GF-D8 (cell line): ENCODE data around the gene CHCHD6.

Experiments used
- DNase-seq: peaks from one replicate; lab custom pipeline; 2025; lab: John Stamatoyannopoulos, UW

Gene CHCHD6

DNA sequence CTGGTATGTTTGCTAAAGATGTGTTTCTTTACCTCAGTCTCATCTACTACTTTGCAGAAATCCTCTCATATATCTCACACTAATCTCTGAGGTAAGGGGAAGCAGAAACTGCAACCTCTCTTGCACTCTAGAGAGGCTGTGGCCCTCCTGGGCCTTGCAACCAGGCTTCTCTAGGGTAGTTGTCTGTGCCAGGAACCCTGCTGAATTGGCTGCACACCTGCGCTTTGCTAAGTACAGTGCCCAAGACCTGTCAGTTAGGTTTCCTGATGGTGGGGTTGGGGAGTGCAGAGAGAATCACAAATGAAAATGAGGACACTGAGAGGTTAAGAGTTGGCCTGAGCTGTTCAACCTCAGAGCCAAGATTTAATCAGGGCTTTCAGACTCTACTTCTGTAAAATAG is 161.7 kb downstream of the CHCHD6 start:
- DNase-seq = no peak

DNA sequence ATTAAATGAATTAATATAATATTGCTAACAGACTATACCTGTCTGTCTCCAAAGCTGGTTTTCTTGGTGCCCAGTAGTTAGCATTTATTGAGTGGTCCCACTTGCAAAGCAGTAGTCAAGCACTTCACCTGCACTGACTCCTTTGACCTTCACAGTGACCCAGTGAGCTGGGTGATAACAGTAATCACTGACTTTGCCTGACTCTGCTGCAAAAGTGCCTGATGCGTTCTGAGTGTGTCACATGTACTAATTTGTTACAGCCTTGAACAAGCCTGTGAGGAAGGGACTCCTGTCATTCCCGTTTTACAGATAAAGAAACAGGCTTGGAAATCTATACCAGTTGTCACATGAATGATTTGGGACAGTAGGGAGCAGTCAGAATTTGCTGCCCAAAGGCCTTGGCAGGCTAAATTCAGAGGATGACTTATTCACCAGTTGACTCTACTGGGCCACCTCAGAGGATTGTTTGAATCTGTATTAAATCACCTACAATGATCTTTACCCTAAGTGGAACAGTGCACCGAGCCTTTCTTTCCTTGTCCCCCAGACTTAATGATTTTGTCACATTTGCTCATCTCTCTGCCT is 162.2 kb downstream of the CHCHD6 start:
- DNase-seq = no peak

DNA sequence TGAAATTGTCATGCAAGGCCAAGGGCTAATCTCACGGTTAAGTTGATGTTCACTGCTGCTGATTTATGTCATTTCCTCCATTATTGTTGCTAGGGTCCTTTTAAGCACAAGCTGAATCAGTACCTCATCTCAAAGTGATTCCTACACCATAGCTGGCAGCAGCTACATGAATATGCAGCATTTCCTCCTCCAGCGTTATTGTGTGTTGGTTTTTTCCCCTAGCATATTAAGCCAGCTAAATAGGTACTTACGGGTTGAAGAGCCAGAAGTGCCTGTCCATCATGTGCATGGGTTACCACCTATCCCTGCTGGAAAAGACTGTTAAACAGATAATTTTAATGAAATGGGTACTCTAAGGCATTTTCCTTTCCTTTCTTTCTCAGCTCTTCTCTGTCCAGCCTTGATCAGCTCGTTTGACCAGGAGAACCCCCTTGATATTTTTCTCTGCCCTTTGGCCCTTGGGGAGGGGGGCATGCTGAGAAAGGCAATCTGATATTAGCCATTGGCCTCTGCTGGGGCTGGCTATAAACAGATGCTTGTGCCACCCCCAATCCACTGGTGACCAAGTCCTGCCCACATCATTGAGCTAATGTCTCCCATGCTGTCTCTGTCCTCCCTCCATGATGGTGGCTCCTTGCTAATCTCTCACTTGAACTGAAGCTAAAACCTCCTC is 163.3 kb downstream of the CHCHD6 start:
- DNase-seq = no peak

GRCh38 chr3:126867863-126868200 is 163.8 kb downstream of the CHCHD6 start:
- no peak for DNase-seq

DNA sequence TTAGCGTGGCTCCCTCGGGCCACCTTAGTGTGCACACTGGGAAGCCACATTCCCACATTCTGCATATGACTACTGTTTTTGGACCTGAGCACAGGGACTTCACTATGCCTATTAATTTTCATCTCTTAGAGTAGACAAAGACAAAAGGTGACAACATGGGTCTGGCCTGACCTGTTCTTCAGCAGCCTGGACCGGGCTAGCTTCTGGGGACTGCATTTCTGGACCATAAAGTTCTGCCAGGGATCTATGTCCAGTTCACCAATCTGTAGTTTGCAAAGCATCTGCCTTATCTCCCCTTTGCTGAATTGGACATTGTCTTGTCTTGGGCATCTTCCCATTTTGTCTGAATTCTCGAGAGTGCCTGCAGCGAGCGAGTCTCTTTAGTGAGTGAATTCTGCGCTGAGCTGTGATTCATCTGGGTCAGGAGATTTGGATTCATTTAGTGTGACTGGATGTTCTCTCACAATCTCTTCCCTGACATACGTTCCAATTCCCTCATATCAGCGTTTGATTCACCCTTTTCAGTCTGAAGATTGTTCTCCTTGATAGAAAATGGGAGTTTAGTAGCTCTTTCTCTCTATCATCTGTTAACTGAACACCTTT is 166.7 kb downstream of the CHCHD6 start:
- no peak for DNase-seq

- DNase-seq = no peak
Observed at GRCh38 chr3:126872701-126873342, 168.8 kb downstream of the CHCHD6 start.

- DNase-seq = no peak
Observed at GRCh38 chr3:126873416-126873815, 169.4 kb downstream of the CHCHD6 start.

GRCh38 chr3:126878664-126879063 is 174.6 kb downstream of the CHCHD6 start:
- no peak for DNase-seq

GRCh38 chr3:126880901-126881300 is 176.9 kb downstream of the CHCHD6 start:
- DNase-seq = no peak

GRCh38 chr3:126881861-126882260 is 177.8 kb downstream of the CHCHD6 start:
- no peak for DNase-seq

GRCh38 chr3:126883241-126883640 is 179.2 kb downstream of the CHCHD6 start:
- no peak for DNase-seq

- DNase-seq = no peak
Observed at GRCh38 chr3:126885425-126885824, 181.4 kb downstream of the CHCHD6 start.

GRCh38 chr3:126886217-126886616 is 182.2 kb downstream of the CHCHD6 start:
- no peak for DNase-seq

- no peak for DNase-seq
Observed at GRCh38 chr3:126887686-126888085, 183.6 kb downstream of the CHCHD6 start.

GRCh38 chr3:126888186-126888760 is 184.2 kb downstream of the CHCHD6 start:
- DNase-seq = no peak

GRCh38 chr3:126889276-126890201 is 185.5 kb downstream of the CHCHD6 start:
- no peak for DNase-seq

GRCh38 chr3:126891141-126891540 is 187.1 kb downstream of the CHCHD6 start:
- no peak for DNase-seq

GRCh38 chr3:126891791-126892190 is 187.8 kb downstream of the CHCHD6 start:
- no peak for DNase-seq

DNA sequence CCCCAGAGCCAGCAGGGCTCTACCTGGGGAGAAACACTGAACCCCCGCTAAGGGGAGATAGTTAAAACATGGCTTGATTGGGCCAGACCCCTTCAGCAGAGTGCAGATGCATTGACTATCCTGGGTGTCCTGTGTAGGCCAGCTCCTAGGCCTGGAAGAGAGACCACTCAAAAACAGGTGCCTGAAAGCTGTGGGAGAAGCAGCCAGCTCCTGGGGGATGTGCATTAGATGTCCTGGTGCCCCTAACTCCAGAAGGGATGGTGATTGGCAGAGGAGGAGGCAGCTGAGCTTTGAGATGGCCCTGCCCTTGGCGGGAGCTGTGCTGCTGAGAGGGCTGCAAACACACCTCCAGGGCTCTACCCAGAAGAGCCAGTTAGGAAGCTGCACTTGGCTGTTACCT is 189.6 kb downstream of the CHCHD6 start:
- no peak for DNase-seq

GRCh38 chr3:126894475-126894874 is 190.4 kb downstream of the CHCHD6 start:
- no peak for DNase-seq

GRCh38 chr3:126895178-126896066 is 191.4 kb downstream of the CHCHD6 start:
- DNase-seq = no peak
